WERI-Rb-1 (cell line): ENCODE data around the gene POLD3.
"Not testable (repeated sequence)": the region's sequence is repeated elsewhere in the genome, so short reads cannot be mapped to it uniquely, and the experiment has no call there.

Source experiments
- DNase-seq: peaks from one replicate; pipeline ENCODE4 v3.0.0-alpha.2; 2020
- H3K27ac ChIP-seq: fragments of 250-450 bp; sonication (Bioruptor Pico); 2 replicates; pipeline ENCODE4 v1.5.1; 2020; ENCODE audit warnings: mild to moderate bottlenecking, moderate library complexity
- H3K27me3 ChIP-seq: fragments of 250-450 bp; sonication (Bioruptor Pico); 2 replicates; pipeline ENCODE4 v1.5.1; 2021; ENCODE audit warnings: mild to moderate bottlenecking, low read depth, moderate library complexity; ENCODE audit not compliant: insufficient read depth, severe bottlenecking
- H3K36me3 ChIP-seq: fragments of 250-450 bp; sonication (Bioruptor Pico); 2 replicates; pipeline ENCODE4 v1.5.1; 2020; ENCODE audit warnings: mild to moderate bottlenecking, moderate library complexity
- H3K4me3 ChIP-seq: 2 replicates; pipeline ENCODE4 v1.5.1; 2011; ENCODE audit warnings: low read depth, mild to moderate bottlenecking, control low read depth, low read length
- H3K9me3 ChIP-seq: fragments of 250-450 bp; sonication (Bioruptor Pico); 2 replicates; pipeline ENCODE4 v1.5.1; 2021; ENCODE audit warnings: mild to moderate bottlenecking, moderate library complexity; ENCODE audit not compliant: severe bottlenecking
- TF ChIP-seq, protein P1 (sequence below): IDR thresholded peaks from 2 replicates; pipeline ENCODE4 v1.5.1; 2011; ENCODE audit warnings: low read depth, mild to moderate bottlenecking, control low read depth, inconsistent platforms, low read length

The POLD3 gene

DNA sequence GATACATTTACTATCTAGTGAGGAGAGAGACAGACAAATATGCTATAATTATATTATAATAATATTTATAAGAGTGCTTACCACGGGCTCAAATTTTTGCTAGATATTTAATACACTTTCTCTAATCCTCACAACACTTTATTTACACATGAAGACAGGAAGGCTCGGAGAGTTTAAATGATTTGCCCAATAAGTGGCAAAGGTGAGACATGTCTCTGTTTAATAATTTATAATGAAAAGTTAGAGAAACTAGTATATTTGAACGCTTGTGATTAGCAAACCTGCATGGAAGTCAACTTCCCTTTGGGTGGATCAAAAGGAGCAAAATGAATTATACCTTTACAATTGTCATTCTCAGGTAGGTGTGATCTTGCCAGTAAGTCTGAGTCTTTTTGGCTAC, 55.4 kb downstream of the POLD3 start:
- Histone ChIP-seq H3K27me3 (no peaks in the 10 kb centered on the region), H3K4me3 (no peak overlapping the region), H3K9me3 (no peaks in the 10 kb centered on the region), H3K27ac (no peak overlapping the region), H3K36me3 (peaks cover 7% of the 10 kb centered on the region)
- TF ChIP-seq, protein P1, sequence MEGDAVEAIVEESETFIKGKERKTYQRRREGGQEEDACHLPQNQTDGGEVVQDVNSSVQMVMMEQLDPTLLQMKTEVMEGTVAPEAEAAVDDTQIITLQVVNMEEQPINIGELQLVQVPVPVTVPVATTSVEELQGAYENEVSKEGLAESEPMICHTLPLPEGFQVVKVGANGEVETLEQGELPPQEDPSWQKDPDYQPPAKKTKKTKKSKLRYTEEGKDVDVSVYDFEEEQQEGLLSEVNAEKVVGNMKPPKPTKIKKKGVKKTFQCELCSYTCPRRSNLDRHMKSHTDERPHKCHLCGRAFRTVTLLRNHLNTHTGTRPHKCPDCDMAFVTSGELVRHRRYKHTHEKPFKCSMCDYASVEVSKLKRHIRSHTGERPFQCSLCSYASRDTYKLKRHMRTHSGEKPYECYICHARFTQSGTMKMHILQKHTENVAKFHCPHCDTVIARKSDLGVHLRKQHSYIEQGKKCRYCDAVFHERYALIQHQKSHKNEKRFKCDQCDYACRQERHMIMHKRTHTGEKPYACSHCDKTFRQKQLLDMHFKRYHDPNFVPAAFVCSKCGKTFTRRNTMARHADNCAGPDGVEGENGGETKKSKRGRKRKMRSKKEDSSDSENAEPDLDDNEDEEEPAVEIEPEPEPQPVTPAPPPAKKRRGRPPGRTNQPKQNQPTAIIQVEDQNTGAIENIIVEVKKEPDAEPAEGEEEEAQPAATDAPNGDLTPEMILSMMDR: no peak
- DNase-seq: no peak

DNA sequence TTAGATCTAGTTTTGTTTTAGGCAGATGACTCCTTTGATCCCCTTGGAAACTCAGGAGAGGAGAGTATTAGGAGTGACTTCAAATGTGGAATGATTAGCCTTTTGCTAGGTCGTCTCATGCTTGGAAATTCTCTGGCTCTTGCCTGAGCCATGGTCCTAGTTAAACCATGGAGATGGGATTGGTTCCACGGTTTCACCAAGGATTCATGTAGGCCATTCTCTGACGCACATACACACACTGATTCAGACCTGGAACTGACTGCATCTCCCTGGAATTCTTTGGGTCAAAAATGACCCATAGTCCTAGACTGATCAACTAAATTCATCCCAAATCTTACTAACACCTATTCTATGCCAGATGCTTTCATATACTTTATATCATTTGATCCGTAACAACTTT, 56.5 kb downstream of the POLD3 start:
- Histone ChIP-seq H3K27ac (no peak overlapping the region), H3K36me3 (peaks cover 8% of the 10 kb centered on the region), H3K9me3 (no peaks in the 10 kb centered on the region), H3K4me3 (no peak overlapping the region), H3K27me3 (no peaks in the 10 kb centered on the region)
- no peak for DNase-seq
- TF ChIP-seq, protein P1: no peak

DNA sequence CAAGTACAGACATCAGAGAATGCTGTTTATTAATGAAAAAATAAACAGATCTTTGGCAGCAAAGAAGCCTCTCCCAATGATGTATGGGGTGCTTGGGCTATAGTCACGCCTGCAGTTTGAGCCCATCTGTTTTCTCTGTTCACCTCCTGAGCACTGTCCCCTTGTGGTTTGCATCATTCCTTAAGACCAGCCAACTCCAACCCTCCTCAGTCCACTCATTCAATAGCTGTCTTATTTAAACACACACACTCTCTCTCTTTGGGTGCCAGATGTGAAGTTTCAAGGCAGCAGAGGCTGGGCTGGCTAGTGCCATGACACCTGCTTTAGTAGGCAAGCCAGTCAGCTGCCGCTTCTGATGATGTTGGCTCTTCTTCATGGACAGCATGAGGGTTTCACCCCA, 58.1 kb downstream of the POLD3 start:
- Histone ChIP-seq H3K36me3 (peaks cover 8% of the 10 kb centered on the region), H3K9me3 (no peaks in the 10 kb centered on the region), H3K27me3 (no peaks in the 10 kb centered on the region), H3K4me3 (no peak overlapping the region), H3K27ac (no peak overlapping the region)
- TF ChIP-seq, protein P1: no peak
- DNase-seq: no peak

DNA sequence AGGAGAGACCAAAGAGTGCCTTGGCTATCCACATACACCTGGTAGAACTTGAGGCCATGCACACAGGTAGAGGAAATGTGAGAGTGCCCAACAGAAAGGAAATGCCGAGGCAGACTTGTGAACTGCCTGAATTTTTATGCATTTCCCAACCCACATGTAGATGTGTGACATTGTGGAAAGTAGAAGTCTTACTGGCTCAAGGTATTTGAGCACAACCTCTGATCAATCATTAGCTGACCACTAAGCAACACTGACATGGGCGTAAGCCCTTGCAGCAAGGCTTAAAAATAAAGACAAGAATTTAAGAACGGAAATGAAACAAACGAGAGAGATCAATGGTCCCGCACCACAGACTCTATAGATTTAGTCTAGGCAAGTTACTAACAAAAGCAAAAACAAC, 62.6 kb downstream of the POLD3 start:
- H3K9me3 ChIP-seq: no peaks in the 10 kb centered on the region
- no peak overlapping the region for H3K27ac ChIP-seq
- TF ChIP-seq, protein P1: no peak
- no peak for DNase-seq
- H3K27me3 ChIP-seq: no peaks in the 10 kb centered on the region
- peaks cover 8% of the 10 kb centered on the region for H3K36me3 ChIP-seq
- H3K4me3 ChIP-seq: no peak overlapping the region

DNA sequence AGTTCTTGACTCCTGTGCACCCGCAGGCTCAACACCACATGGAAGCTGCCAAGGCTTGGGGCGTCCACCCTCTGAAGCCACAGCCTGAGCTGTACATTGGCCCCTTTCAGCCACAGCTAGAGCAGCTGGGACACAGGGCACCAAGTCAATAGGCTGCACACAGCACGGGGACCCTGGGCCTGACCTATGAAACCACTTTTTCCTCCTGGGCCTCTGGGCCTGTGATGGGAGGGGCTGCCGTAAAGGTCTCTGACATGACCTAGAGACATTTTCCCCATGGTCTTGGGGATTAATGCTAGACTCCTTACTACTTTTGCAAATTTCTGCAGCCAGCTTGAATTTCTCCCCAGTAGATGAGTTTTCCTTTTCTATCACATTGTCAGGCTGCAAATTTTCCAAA, 66.7 kb downstream of the POLD3 start:
- H3K4me3 ChIP-seq, DNase-seq, H3K9me3 ChIP-seq, H3K27me3 ChIP-seq, H3K27ac ChIP-seq, H3K36me3 ChIP-seq: not testable (repeated sequence)

DNA sequence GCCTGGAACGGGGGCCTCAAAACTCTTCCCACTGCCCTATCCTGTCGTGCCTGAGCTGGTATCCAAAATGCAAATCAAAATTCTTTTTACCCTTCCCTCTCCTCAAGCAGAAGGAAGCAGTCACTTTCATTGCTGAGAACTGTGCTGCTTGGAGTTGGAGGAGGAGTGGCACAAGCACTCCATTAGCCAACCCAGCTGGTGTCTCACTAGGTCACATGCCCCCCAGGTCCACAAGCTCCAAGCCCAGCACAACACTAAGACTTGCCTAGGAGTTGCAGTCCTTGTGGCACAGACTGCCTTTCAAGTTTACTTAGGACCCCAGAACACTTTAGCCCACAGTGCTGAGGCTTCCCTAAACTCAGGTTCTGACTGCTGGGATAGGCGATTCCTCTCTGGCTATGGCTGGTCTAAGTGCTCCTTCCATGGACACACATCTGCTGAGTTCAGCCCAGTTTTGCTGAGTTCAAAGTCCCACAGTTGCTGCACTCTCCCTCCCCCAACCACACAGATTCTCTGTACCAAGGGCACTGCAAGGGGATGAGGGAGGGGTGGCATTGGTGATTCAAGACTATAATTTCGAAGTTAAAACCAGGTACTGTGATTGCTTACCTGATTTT, 70.2 kb downstream of the POLD3 start:
- H3K36me3 ChIP-seq: no peaks in the 10 kb centered on the region
- no peak overlapping the region for H3K27ac ChIP-seq
- no peaks in the 10 kb centered on the region for H3K27me3 ChIP-seq
- no peak overlapping the region for H3K4me3 ChIP-seq
- DNase-seq: no peak
- H3K9me3 ChIP-seq: no peaks in the 10 kb centered on the region
- TF ChIP-seq, protein P1: no peak
